Measurements from ENCODE around the gene RSPH1. TPM values are rescaled to one million over a fixed set of nuclear protein-coding genes. Genes with fewer than 3 reads are reported as not detected.

The RSPH1 gene
- total RNA-seq, 1 donor from 2014 or later: 0.82 TPM

- no peak overlapping the region for H3K27ac Mint-ChIP-seq (ENCODE audit: unreplicated experiment)
- DNase-seq (ENCODE audit: low spot score): no peak
- no peaks in the 10 kb centered on the region for H3K9me3 Mint-ChIP-seq (ENCODE audit: unreplicated experiment)
- no peaks in the 10 kb centered on the region for H3K36me3 Mint-ChIP-seq (ENCODE audit: low read depth, unreplicated experiment)
- H3K4me1 Mint-ChIP-seq (ENCODE audit: unreplicated experiment): peaks cover 8% of the 10 kb centered on the region
- TF ChIP-seq CTCF (IDR thresholded peaks at IDR 0.05; ENCODE audit: unreplicated experiment): no peak
- H3K27me3 Mint-ChIP-seq (ENCODE audit: unreplicated experiment): peaks cover 12% of the 10 kb centered on the region
- H3K4me3 Mint-ChIP-seq (ENCODE audit: unreplicated experiment): no peak overlapping the region
Observed at GRCh38 chr21:42447182-42447581, 48.8 kb downstream of the RSPH1 start.

- DNase-seq (ENCODE audit: low spot score): no peak
- H3K4me1 Mint-ChIP-seq (ENCODE audit: unreplicated experiment): peaks cover 8% of the 10 kb centered on the region
- peaks cover 12% of the 10 kb centered on the region for H3K27me3 Mint-ChIP-seq (ENCODE audit: unreplicated experiment)
- H3K27ac Mint-ChIP-seq (ENCODE audit: unreplicated experiment): no peak overlapping the region
- TF ChIP-seq CTCF (IDR thresholded peaks at IDR 0.05; ENCODE audit: unreplicated experiment): no peak
- H3K9me3 Mint-ChIP-seq (ENCODE audit: unreplicated experiment): no peaks in the 10 kb centered on the region
- H3K4me3 Mint-ChIP-seq (ENCODE audit: unreplicated experiment): no peak overlapping the region
- H3K36me3 Mint-ChIP-seq (ENCODE audit: low read depth, unreplicated experiment): no peaks in the 10 kb centered on the region
Observed at GRCh38 chr21:42446531-42446930, 49.5 kb downstream of the RSPH1 start.

GRCh38 chr21:42445311-42445710 lies 50.7 kb downstream of the RSPH1 start:
- H3K9me3 Mint-ChIP-seq (ENCODE audit: unreplicated experiment): no peaks in the 10 kb centered on the region
- DNase-seq (ENCODE audit: low spot score): no peak
- H3K4me1 Mint-ChIP-seq (ENCODE audit: unreplicated experiment): peaks cover 8% of the 10 kb centered on the region
- no peak overlapping the region for H3K4me3 Mint-ChIP-seq (ENCODE audit: unreplicated experiment)
- peaks cover 12% of the 10 kb centered on the region for H3K27me3 Mint-ChIP-seq (ENCODE audit: unreplicated experiment)
- H3K36me3 Mint-ChIP-seq (ENCODE audit: low read depth, unreplicated experiment): no peaks in the 10 kb centered on the region
- H3K27ac Mint-ChIP-seq (ENCODE audit: unreplicated experiment): no peak overlapping the region
- no peak for TF ChIP-seq CTCF (IDR thresholded peaks at IDR 0.05; ENCODE audit: unreplicated experiment)

- Mint-ChIP-seq H3K27ac (ENCODE audit: unreplicated experiment) (no peak overlapping the region), H3K4me1 (ENCODE audit: unreplicated experiment) (peaks cover 3% of the 10 kb centered on the region), H3K27me3 (ENCODE audit: unreplicated experiment) (peaks cover 13% of the 10 kb centered on the region), H3K36me3 (ENCODE audit: low read depth, unreplicated experiment) (peaks cover 1% of the 10 kb centered on the region), H3K4me3 (ENCODE audit: unreplicated experiment) (no peak overlapping the region), H3K9me3 (ENCODE audit: unreplicated experiment) (no peaks in the 10 kb centered on the region)
- DNase-seq (ENCODE audit: low spot score): no peak
- TF ChIP-seq CTCF (IDR thresholded peaks at IDR 0.05; ENCODE audit: unreplicated experiment): no peak
Observed at GRCh38 chr21:42444745-42445059, 51.3 kb downstream of the RSPH1 start.

- Mint-ChIP-seq H3K4me1 (ENCODE audit: unreplicated experiment) (no peaks in the 10 kb centered on the region), H3K36me3 (ENCODE audit: low read depth, unreplicated experiment) (peaks cover 4% of the 10 kb centered on the region), H3K9me3 (ENCODE audit: unreplicated experiment) (no peaks in the 10 kb centered on the region), H3K27me3 (ENCODE audit: unreplicated experiment) (peaks cover 18% of the 10 kb centered on the region), H3K4me3 (ENCODE audit: unreplicated experiment) (no peak overlapping the region), H3K27ac (ENCODE audit: unreplicated experiment) (no peak overlapping the region)
- TF ChIP-seq CTCF (IDR thresholded peaks at IDR 0.05; ENCODE audit: unreplicated experiment): no peak
- no peak for DNase-seq (ENCODE audit: low spot score)
Observed at GRCh38 chr21:42443876-42444744, 51.9 kb downstream of the RSPH1 start.
